SIG-M5 (cell line): Measurements from ENCODE around the gene CAPRIN1.

Source experiments
- DNase-seq: peaks from one replicate; lab custom pipeline; 2025; lab: John Stamatoyannopoulos, UW

CAPRIN1 gene

DNA sequence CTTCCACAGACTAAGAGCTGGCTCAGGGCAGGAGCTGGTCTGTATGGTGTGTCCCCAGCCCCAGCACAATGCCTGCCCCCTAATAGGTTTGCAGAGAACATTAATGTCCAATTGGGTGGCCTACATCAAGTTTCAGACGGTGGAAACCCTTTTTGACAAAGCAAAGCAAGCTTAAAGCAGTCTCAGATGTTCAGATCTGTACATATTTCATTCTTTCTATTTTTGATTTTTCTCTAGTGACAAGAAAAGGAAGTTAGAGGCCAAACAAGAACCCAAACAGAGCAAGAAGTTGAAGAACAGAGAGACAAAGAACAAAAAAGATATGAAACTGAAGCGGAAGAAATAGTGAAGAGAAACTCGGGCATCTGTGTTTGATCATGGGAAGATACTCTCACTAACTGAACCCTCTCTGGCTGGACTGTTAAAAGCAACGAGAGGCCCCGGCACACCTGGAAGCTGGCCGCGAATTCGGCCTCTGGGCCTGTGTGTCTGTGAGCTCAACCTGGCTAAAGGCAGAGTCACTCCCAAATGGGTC lies 94.4 kb downstream of the CAPRIN1 start:
- no peak for DNase-seq

- DNase-seq: no peak
Measured at GRCh38 chr11:34146411-34146810, 94.9 kb downstream of the CAPRIN1 start.

- DNase-seq: no peak
Measured at GRCh38 chr11:34146866-34147265, 95.3 kb downstream of the CAPRIN1 start.

DNA sequence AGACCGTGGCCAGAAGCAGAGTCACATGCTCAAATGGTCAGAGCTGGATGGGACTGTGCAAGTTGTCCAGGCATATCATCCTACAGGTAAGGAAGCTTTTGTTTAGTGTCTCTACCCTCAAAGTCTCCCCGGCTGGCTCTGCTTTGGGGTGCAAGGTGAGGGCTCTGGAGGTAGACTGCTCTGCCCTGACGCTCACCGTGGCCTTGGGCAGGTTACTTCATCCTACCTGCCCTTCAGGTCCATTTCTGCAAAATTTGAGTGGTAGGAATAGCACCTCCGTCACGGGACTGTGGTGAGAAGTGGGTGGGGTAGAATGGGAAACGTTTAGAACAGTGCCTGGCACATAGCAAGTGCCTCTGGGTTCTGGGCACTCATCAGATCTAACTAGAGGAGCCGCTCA lies 96.0 kb downstream of the CAPRIN1 start:
- DNase-seq: no peak

GRCh38 chr11:34148504-34149165 lies 97.1 kb downstream of the CAPRIN1 start:
- peak; percentile 2 for DNase-seq

- no peak for DNase-seq
Measured at GRCh38 chr11:34149274-34149673, 97.7 kb downstream of the CAPRIN1 start.

DNA sequence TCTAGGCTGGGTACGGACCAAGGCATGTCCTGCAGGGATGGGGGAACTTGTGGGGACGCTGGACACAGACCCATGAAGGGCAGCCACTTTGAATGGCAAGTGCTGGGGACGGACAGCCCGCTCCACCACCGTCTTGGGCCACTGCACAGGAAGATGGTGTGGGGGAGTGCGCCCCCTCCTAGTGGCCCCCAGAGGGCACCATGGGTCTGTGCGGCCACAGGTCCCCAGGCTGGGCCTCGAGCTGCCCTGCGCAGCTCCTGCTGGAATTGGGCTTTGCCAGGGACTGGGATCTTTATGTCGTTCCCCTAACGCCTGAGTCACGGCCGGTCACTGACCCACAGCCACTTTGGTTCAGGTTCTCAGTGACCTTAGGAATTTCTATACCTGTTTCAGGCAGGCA lies 98.3 kb downstream of the CAPRIN1 start:
- DNase-seq: no peak

DNA sequence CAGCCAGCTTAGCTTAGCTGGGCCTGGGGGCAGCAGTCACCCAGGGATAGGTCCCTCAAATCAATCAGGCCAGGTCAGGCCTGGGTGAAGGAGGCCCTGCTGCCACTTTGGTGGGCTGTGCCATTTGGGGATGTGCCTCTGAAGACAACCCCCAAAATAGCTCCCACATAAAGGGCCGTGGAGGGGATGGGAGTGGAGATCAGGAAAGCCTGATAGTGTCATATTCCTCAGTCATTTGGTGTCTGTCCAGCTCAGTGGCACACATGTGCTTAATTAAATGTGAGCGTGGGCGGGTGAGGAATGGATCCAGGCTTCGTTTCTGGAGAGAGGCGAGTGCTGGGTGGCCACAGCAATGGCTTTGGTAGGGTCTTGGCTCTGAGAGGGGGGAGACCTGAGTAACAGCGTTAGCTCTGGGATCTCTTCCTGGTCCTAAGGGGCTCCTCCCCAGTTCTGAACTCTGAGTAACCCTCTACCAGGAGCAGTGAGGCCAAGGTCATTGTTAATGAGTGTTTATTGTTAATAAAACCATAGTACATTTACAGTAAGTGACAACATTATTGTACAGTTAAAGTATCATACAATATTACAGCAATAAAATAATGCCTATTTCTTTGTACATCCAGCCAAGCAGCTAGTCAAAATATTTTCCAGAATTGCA lies 99.1 kb downstream of the CAPRIN1 start:
- no peak for DNase-seq
